HCT116 (cell line): ENCODE results near the gene CDC42EP2. TPM values are rescaled to one million over a fixed set of nuclear protein-coding genes. Genes with fewer than 3 reads are reported as not detected.

Experiments used
- ATAC-seq: fragments of 200-7000 bp; cut with Tn5 transposase; 2 replicates; pipeline ENCODE4 v1.9.1; 2020; ENCODE audit warnings: mild to moderate bottlenecking, moderate library complexity
- BruUV-seq: library from RNA; stranded (reverse); fragments of 400-500 nt; replicated peaks from 2 replicates; lab custom pipeline; 2021; lab: Mats Ljungman, UMichigan
- CTCF ChIA-PET: fragments of 300-600 bp; sonication (Branson Sonifier 250); formaldehyde crosslinking; loops from one replicate; lab custom pipeline; 2021; ENCODE audit warnings: antibody characterized with exemption; lab: Charles Lee
- POLR2A ChIA-PET: fragments of 300-600, 350-600 bp; sonication (Branson Sonifier 250); formaldehyde crosslinking; loops from one replicate; lab custom pipeline; 2021; ENCODE audit warnings: antibody characterized with exemption; lab: Charles Lee
- RAD21 ChIA-PET, 2 experiments: fragments of 300-600 bp; sonication (Branson Sonifier 250); formaldehyde crosslinking; loops; one replicate each; lab custom pipeline; 2023; ENCODE audit warnings: low total read pairs in 2 of 2; ENCODE audit not compliant: uncharacterized antibody in 2 of 2, unreplicated experiment in 2 of 2, low non-redundant PET in 1 of 2; lab: Charles Lee
- DNase-seq: peaks from one replicate; pipeline ENCODE4 v3.0.0-alpha.2; 2010; ENCODE audit warnings: low read depth, low spot score
- H2AFZ ChIP-seq: fragments of 200-600 bp; shearing (Covaris generic), sonication (generic); 2 replicates; pipeline ENCODE4 v1.6.1; 2017; ENCODE audit warnings: low read depth, mixed run types, mixed read lengths, antibody characterized with exemption, low read length; ENCODE audit not compliant: poor library complexity, severe bottlenecking
- H3K27ac ChIP-seq: 2 replicates; pipeline ENCODE4 v1.5.1; 2012; ENCODE audit warnings: low read depth, low read length
- H3K27me3 ChIP-seq: fragments of 200-600 bp; sonication (generic); 2 replicates; pipeline ENCODE4 v1.6.1; 2016; ENCODE audit warnings: mixed run types, low read length, mixed read lengths; ENCODE audit not compliant: insufficient read depth
- H3K36me3 ChIP-seq, 2 experiments: fragments of 200-500 bp in 1 of 2; fragments of 200-600 bp in 1 of 2; sonication (Bioruptor generic) in 1 of 2; sonication (generic) in 1 of 2; 2 replicates each; pipeline versions ENCODE4 v1.5.1 to v1.6.1; 2014 to 2016; ENCODE audit warnings: low read length in 2 of 2, inconsistent platforms in 1 of 2, mixed read lengths in 1 of 2, mixed run types in 1 of 2; ENCODE audit not compliant: insufficient read depth in 2 of 2, control insufficient read depth in 1 of 2
- H3K4me1 ChIP-seq, 2 experiments: fragments of 200-600 bp in 1 of 2; sonication (generic) in 1 of 2; 2 replicates each; pipeline versions ENCODE4 v1.5.1 to v1.6.1; 2012 to 2017; ENCODE audit warnings: low read length in 2 of 2, inconsistent platforms in 1 of 2, mild to moderate bottlenecking in 1 of 2, mixed read lengths in 1 of 2, mixed run types in 1 of 2, moderate library complexity in 1 of 2; ENCODE audit not compliant: insufficient read depth in 2 of 2, control insufficient read depth in 1 of 2
- H3K4me2 ChIP-seq: fragments of 200-600 bp; sonication (generic); 2 replicates; pipeline ENCODE4 v1.6.1; 2017; ENCODE audit warnings: mixed run types, low read length, mixed read lengths
- H3K4me3 ChIP-seq, 2 experiments: fragments of 200-600 bp in 1 of 2; sonication (generic) in 1 of 2; replicated peaks in 1 of 2; 2 replicates each; pipeline ENCODE4 v1.5.1; 2011 to 2016; ENCODE audit warnings: low read length in 2 of 2, control low read depth in 1 of 2, low read depth in 1 of 2, mild to moderate bottlenecking in 1 of 2, mixed read lengths in 1 of 2, mixed run types in 1 of 2
- H3K79me2 ChIP-seq: fragments of 200-600 bp; sonication (generic); 2 replicates; pipeline ENCODE4 v1.6.1; 2017; ENCODE audit warnings: mild to moderate bottlenecking, mixed run types, low read length, moderate library complexity, mixed read lengths; ENCODE audit not compliant: insufficient read depth
- H3K9ac ChIP-seq: fragments of 200-600 bp; sonication (generic); 2 replicates; pipeline ENCODE4 v1.6.1; 2016; ENCODE audit warnings: low read length, mixed read lengths
- H3K9me2 ChIP-seq: fragments of 200-600 bp; sonication (generic), shearing (Covaris generic); 2 replicates; pipeline ENCODE4 v1.6.1; 2017; ENCODE audit warnings: mixed run types, mild to moderate bottlenecking, moderate library complexity; ENCODE audit not compliant: insufficient read depth
- H3K9me3 ChIP-seq, 2 experiments: fragments of 200-500 bp in 1 of 2; fragments of 200-600 bp in 1 of 2; sonication (Bioruptor generic) in 1 of 2; sonication (generic) in 1 of 2; 2 replicates each; pipeline ENCODE4 v1.6.1; 2014 to 2017; ENCODE audit warnings: low read length in 2 of 2, mixed read lengths in 2 of 2, inconsistent platforms in 1 of 2, low read depth in 1 of 2, mild to moderate bottlenecking in 1 of 2, mixed run types in 1 of 2, moderate library complexity in 1 of 2; ENCODE audit not compliant: control insufficient read depth in 1 of 2, insufficient read depth in 1 of 2
- H4K20me1 ChIP-seq: fragments of 200-600 bp; sonication (generic), shearing (Covaris generic); 2 replicates; pipeline ENCODE4 v1.6.1; 2017; ENCODE audit warnings: mixed run types, mild to moderate bottlenecking, moderate library complexity; ENCODE audit not compliant: insufficient read depth
- CBX3 ChIP-seq: IDR thresholded peaks from 2 replicates; pipeline ENCODE4 v1.6.1; 2012; ENCODE audit warnings: low read depth
- CEBPB ChIP-seq: IDR thresholded peaks from 2 replicates; pipeline ENCODE4 v1.6.1; 2012; ENCODE audit warnings: low read depth
- EGR1 ChIP-seq: IDR thresholded peaks from 2 replicates; pipeline ENCODE4 v1.6.1; 2012; ENCODE audit warnings: low read depth
- ELF1 ChIP-seq: IDR thresholded peaks from 2 replicates; pipeline ENCODE4 v1.6.1; 2012; ENCODE audit warnings: low read depth, borderline replicate concordance
- EZH2 ChIP-seq: fragments of 200-600 bp; sonication (generic); IDR thresholded peaks from 2 replicates; pipeline ENCODE4 v1.6.1; 2017; ENCODE audit warnings: antibody characterized with exemption, mixed run types
- FOSL1 ChIP-seq: IDR thresholded peaks from 2 replicates; pipeline ENCODE4 v1.6.1; 2012; ENCODE audit warnings: low read depth
- POLR2AphosphoS5 ChIP-seq: IDR thresholded peaks from 2 replicates; pipeline ENCODE4 v1.6.1; 2011; ENCODE audit warnings: mild to moderate bottlenecking, low read depth, low read length, moderate library complexity
- RAD21 ChIP-seq: IDR thresholded peaks from 2 replicates; pipeline ENCODE4 v1.6.1; 2012; ENCODE audit warnings: low read depth, mild to moderate bottlenecking
- SIN3A ChIP-seq: IDR thresholded peaks from 2 replicates; pipeline ENCODE4 v1.6.1; 2012; ENCODE audit warnings: low read depth
- TCF7L2 ChIP-seq: IDR thresholded peaks from 2 replicates; pipeline ENCODE4 v1.7.0; 2011; ENCODE audit warnings: borderline replicate concordance, inconsistent platforms; ENCODE audit not compliant: insufficient read depth, insufficient read length; ENCODE audit errors: extremely low read depth
- YY1 ChIP-seq: IDR thresholded peaks from 2 replicates; pipeline ENCODE4 v1.6.1; 2011; ENCODE audit warnings: low read length, low read depth, moderate library complexity, mild to moderate bottlenecking; ENCODE audit not compliant: insufficient replicate concordance; ENCODE audit errors: extremely low read depth
- ZFX ChIP-seq: fragments of 450-650 bp; IDR thresholded peaks from 2 replicates; pipeline ENCODE4 v1.6.1; 2017
- ZNF274 ChIP-seq: fragments of 200-500 bp; sonication (Bioruptor generic); IDR thresholded peaks from 2 replicates; pipeline ENCODE4 v1.6.1; 2014; ENCODE audit warnings: mild to moderate bottlenecking, low read depth, low read length, inconsistent platforms
- intact Hi-C: fragments of 100-400 bp; cut with micrococcal nuclease; formaldehyde crosslinking; loops from 2 replicates; pipeline ENCODE4 v1.10.0; 2022
- total RNA-seq: library from RNA; stranded (reverse); gene quantifications from one replicate; pipeline ENCODE4 v1.2.1, GENCODE V29; 2021; ENCODE audit not compliant: unreplicated experiment
- TF ChIP-seq, protein P1 (sequence below): IDR thresholded peaks from 2 replicates; pipeline ENCODE4 v1.6.1; 2011; ENCODE audit warnings: mild to moderate bottlenecking, low read length, moderate library complexity; ENCODE audit not compliant: insufficient replicate concordance; ENCODE audit errors: extremely low read depth
- TF ChIP-seq, protein P2 (sequence below), 3 experiments: fragments of 200-600 bp in 1 of 3; sonication (generic) in 1 of 3; IDR thresholded peaks in 2 of 3; conservative IDR thresholded peaks in 1 of 3; 2 replicates each; pipeline ENCODE4 v1.5.1; 2012 to 2017; ENCODE audit warnings: low read depth in 2 of 3, low read length in 2 of 3, antibody characterized with exemption in 1 of 3, borderline replicate concordance in 1 of 3, control low read depth in 1 of 3, mild to moderate bottlenecking in 1 of 3, mixed read lengths in 1 of 3, mixed run types in 1 of 3, moderate library complexity in 1 of 3; ENCODE audit not compliant: insufficient read depth in 1 of 3
- TF ChIP-seq, protein P3 (sequence below): IDR thresholded peaks from 2 replicates; pipeline ENCODE4 v1.6.1; 2012
- TF ChIP-seq, protein P4 (sequence below): IDR thresholded peaks from 2 replicates; pipeline ENCODE4 v1.6.1; 2012
- TF ChIP-seq, protein P5 (sequence below): IDR thresholded peaks from 2 replicates; pipeline ENCODE4 v1.6.1; 2012; ENCODE audit warnings: low read depth

Gene CDC42EP2
- total RNA-seq, 1 experiment from 2014 or later, result 15.4 TPM

DNA sequence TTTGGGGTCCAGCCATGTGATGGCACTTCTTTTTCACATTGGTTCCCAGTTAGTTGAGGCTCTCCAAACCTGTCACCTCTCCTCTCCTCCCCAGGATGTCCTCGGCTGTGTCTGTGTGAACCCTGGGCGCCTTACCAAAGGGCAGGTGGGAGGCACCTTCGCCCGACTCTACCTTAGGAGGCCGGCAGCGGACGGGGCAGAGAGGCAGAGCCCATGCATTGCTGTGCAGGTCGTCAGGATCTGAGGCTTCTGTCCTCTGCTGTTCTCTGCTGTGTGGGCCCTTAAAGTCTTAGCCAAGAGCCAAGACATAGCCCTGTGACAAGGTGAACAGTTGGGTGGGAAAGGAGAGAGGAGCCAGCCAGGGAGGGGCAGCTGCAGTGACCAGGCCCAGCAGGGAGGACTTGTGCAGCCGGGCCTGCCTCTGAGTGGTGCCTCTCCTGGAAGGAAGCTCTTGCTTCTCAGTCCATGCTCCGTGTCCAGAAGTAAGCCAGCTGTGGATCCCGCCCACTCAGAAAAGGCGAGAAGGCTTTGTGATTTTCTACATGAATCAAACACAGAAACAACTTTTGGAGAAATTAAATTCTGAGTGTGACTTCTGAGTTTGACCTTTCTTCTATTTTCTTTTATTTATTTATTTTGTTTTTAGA, 17.5 kb upstream of the CDC42EP2 start:
- TF ChIP-seq, protein P1, sequence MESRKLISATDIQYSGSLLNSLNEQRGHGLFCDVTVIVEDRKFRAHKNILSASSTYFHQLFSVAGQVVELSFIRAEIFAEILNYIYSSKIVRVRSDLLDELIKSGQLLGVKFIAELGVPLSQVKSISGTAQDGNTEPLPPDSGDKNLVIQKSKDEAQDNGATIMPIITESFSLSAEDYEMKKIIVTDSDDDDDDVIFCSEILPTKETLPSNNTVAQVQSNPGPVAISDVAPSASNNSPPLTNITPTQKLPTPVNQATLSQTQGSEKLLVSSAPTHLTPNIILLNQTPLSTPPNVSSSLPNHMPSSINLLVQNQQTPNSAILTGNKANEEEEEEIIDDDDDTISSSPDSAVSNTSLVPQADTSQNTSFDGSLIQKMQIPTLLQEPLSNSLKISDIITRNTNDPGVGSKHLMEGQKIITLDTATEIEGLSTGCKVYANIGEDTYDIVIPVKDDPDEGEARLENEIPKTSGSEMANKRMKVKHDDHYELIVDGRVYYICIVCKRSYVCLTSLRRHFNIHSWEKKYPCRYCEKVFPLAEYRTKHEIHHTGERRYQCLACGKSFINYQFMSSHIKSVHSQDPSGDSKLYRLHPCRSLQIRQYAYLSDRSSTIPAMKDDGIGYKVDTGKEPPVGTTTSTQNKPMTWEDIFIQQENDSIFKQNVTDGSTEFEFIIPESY, result no peak
- TF ChIP-seq FOSL1 (no peak), POLR2AphosphoS5 (no peak), CBX3 (no peak), YY1 (no peak), TCF7L2 (no peak), RAD21 (no peak), ELF1 (no peak), EGR1 (no peak), ZNF274 (no peak), ZFX (no peak), SIN3A (no peak), CEBPB (no peak), EZH2 (no peak)
- TF ChIP-seq, protein P2, sequence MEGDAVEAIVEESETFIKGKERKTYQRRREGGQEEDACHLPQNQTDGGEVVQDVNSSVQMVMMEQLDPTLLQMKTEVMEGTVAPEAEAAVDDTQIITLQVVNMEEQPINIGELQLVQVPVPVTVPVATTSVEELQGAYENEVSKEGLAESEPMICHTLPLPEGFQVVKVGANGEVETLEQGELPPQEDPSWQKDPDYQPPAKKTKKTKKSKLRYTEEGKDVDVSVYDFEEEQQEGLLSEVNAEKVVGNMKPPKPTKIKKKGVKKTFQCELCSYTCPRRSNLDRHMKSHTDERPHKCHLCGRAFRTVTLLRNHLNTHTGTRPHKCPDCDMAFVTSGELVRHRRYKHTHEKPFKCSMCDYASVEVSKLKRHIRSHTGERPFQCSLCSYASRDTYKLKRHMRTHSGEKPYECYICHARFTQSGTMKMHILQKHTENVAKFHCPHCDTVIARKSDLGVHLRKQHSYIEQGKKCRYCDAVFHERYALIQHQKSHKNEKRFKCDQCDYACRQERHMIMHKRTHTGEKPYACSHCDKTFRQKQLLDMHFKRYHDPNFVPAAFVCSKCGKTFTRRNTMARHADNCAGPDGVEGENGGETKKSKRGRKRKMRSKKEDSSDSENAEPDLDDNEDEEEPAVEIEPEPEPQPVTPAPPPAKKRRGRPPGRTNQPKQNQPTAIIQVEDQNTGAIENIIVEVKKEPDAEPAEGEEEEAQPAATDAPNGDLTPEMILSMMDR (IDR thresholded peaks at IDR 0.05 in 2 of 3, conservative IDR thresholded peaks at IDR 0.05 in 1 of 3; ENCODE audit: borderline replicate concordance in 1 of 3, insufficient read depth in 1 of 3, low read depth in 2 of 3, low read length in 2 of 3), result no peak
- TF ChIP-seq, protein P3, sequence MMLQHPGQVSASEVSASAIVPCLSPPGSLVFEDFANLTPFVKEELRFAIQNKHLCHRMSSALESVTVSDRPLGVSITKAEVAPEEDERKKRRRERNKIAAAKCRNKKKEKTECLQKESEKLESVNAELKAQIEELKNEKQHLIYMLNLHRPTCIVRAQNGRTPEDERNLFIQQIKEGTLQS, result no peak
- TF ChIP-seq, protein P4, sequence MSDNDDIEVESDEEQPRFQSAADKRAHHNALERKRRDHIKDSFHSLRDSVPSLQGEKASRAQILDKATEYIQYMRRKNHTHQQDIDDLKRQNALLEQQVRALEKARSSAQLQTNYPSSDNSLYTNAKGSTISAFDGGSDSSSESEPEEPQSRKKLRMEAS, result no peak
- TF ChIP-seq, protein P5, sequence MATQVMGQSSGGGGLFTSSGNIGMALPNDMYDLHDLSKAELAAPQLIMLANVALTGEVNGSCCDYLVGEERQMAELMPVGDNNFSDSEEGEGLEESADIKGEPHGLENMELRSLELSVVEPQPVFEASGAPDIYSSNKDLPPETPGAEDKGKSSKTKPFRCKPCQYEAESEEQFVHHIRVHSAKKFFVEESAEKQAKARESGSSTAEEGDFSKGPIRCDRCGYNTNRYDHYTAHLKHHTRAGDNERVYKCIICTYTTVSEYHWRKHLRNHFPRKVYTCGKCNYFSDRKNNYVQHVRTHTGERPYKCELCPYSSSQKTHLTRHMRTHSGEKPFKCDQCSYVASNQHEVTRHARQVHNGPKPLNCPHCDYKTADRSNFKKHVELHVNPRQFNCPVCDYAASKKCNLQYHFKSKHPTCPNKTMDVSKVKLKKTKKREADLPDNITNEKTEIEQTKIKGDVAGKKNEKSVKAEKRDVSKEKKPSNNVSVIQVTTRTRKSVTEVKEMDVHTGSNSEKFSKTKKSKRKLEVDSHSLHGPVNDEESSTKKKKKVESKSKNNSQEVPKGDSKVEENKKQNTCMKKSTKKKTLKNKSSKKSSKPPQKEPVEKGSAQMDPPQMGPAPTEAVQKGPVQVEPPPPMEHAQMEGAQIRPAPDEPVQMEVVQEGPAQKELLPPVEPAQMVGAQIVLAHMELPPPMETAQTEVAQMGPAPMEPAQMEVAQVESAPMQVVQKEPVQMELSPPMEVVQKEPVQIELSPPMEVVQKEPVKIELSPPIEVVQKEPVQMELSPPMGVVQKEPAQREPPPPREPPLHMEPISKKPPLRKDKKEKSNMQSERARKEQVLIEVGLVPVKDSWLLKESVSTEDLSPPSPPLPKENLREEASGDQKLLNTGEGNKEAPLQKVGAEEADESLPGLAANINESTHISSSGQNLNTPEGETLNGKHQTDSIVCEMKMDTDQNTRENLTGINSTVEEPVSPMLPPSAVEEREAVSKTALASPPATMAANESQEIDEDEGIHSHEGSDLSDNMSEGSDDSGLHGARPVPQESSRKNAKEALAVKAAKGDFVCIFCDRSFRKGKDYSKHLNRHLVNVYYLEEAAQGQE, result no peak
- H3K27ac ChIP-seq, result no peak overlapping the region
- ChIA-PET RAD21 (no interaction called here), CTCF (no interaction called here), POLR2A (no interaction called here)
- H3K9ac ChIP-seq, result no peak overlapping the region
- no peak overlapping the region for H3K4me2 ChIP-seq
- no peaks in the 10 kb centered on the region for H4K20me1 ChIP-seq
- intact Hi-C loops, result no loop called here
- no peaks in the 10 kb centered on the region for H3K27me3 ChIP-seq
- no peak overlapping the region for H2AFZ ChIP-seq
- H3K9me2 ChIP-seq, result no peaks in the 10 kb centered on the region
- H3K36me3 ChIP-seq, result peaks cover 18 to 40% of the 10 kb centered on the region in 2 experiments; a peak in 3 of 4 replicates
- H3K79me2 ChIP-seq, result no peaks in the 10 kb centered on the region
- DNase-seq (no peak), ATAC-seq (no peak)
- no peaks in the 10 kb centered on the region for H3K9me3 ChIP-seq
- H3K4me1 ChIP-seq, result peaks cover 0 to 5% of the 10 kb centered on the region in 2 experiments; a peak in 1 of 4 replicates
- no peak overlapping the region for H3K4me3 ChIP-seq
- no TSS peak for BruUV-seq
